GM19438 (cell line): ENCODE results near the gene CDR2.
"Not testable (repeated sequence)": the region's sequence is repeated elsewhere in the genome, so short reads cannot be mapped to it uniquely, and the experiment has no call there.

Experiments
- ATAC-seq: cut with Tn5 transposase; IDR thresholded peaks from one replicate; pipeline ENCODE4 v1.9.1; 2021; ENCODE audit warnings: low read depth; ENCODE audit not compliant: unreplicated experiment

Gene CDR2

DNA sequence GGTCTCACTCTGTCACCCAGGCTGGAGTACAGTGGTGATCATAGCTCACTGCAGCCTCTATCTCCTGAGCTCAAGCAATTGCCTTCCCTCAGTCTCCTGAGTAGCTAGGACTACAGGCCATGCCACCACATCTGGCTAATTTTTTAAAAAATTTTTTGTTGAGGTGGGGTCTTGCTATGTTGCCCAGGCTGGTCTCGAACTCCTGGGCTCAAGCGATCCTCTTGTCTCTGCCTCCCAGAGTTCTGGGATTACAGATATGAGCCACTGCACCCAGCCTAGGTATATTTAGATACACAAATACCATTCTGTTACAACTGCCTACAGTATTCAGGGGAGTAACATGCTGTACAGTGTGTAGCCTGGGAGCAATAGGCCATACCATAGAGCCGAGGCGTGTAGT is 62.9 kb downstream of the CDR2 start:
- no peak for ATAC-seq

GRCh38 chr16:22308824-22309520 is 65.4 kb downstream of the CDR2 start:
- no peak for ATAC-seq

GRCh38 chr16:22307838-22308237 is 66.6 kb downstream of the CDR2 start:
- no peak for ATAC-seq

DNA sequence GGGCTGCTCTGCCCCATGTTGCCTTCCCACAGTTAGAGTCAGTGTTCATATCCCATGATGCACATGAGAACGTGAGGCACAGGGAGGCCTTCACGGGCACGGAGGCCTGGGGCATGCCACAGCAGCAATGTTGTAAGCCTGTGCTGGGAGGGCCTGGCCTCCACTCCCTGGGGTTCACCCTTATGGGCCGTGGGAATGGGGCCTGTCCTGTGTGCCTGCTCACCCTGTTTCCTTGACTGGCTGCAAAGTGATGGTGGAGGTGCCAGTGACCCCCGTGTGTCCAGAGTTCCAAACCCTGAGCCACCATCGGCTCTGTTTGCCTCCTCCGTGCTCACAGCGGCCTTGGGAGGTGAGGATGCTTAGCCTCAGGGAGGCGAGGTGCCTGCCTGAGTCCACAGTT is 67.6 kb downstream of the CDR2 start:
- ATAC-seq: no peak

GRCh38 chr16:22304411-22304810 is 70.0 kb downstream of the CDR2 start:
- no peak for ATAC-seq

DNA sequence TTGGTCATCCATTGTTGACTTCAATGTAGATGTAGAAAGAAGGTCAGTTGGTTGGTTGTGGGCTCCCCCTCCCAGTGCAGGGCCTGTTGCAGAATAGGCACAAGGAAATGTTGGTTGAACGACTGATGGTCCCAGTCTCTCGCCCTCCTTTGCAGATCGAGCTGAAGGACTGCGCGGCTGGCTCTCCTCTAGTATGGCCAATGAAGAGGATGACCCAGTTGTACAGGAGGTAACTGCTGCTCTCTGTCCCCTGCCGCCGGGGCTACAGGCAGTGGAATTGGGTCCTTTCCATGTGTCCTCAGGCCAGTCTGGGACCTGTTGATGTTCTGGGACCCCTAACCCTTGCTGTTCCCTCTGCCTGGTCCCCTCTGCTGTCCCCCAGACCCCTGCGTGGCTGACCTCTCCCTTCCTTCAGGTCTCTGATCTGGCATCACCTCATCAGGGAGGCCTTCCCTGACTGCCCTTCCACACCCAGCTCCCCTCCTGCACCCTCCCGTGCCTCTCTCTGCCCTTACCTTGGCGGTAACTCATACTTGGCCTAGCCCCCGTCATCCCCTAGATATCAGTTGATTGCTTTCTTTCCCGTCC is 71.5 kb downstream of the CDR2 start:
- no peak for ATAC-seq

DNA sequence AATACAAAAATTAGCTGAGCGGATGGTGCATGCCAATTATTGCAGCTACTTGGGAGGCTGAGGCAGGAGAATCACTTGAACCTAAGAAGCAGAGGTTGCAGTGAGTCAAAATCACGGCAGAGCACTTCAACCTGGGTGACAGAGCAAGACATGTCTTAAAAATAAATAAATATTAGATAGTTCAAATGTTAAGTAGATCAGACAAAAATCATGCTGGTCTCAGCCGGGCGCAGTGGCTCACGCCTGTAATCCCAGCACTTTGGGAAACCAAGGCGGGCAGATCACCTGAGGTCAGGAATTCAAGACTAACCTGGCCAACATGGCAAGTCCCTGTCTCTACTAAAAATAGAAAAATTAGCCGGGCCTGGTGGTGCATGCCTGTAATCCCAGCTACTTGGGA is 73.0 kb downstream of the CDR2 start:
- not testable (repeated sequence) for ATAC-seq

DNA sequence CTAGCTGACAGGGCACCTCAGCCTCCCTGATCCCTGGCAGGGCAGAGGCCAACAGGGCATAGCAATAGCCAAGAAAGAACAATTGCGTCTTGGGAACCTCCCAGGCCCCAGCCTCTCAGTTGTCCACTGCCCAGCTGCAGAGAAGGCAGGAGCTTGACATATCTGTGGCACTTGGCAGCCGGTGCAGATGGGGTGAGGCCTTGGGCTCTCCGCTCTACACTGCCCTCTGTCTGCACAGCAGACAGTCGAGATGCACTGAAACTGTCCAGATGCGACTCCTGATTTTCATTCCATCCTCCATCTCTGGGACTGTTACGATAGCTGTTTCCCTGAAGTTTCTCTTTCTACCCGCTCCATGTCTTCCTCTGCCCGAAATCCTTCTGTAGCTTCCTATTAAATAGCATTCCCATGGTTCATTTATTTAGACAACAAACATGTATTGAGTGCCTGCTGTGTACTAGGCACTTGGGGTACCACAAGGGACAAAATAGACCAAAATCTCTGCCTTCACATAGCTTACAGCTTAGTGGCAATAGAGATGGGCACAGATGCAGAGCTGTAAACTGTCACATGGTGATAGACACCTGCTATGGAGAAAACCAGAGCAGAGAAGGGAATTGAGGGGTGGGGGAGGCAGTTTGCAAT is 73.9 kb downstream of the CDR2 start:
- ATAC-seq: no peak

DNA sequence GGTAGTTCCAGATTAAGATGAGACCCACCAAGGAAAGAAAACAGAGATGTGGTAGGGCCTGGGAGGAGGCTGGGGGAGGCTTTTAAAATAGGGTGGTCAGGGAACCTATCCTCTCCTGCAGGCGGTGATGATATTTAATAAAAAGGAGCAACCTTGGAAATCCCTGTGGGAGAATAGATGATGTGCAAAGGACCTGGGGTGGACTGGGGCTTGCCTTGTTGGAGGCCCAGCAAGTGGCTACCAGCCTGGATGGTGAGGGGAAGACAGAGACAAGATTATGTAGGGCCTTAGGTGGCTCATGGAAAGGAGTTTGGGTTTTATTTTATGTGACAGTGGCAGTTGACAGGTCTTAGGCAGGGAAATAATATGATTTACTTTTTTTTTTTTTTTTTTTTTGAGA is 75.4 kb downstream of the CDR2 start:
- no peak for ATAC-seq

DNA sequence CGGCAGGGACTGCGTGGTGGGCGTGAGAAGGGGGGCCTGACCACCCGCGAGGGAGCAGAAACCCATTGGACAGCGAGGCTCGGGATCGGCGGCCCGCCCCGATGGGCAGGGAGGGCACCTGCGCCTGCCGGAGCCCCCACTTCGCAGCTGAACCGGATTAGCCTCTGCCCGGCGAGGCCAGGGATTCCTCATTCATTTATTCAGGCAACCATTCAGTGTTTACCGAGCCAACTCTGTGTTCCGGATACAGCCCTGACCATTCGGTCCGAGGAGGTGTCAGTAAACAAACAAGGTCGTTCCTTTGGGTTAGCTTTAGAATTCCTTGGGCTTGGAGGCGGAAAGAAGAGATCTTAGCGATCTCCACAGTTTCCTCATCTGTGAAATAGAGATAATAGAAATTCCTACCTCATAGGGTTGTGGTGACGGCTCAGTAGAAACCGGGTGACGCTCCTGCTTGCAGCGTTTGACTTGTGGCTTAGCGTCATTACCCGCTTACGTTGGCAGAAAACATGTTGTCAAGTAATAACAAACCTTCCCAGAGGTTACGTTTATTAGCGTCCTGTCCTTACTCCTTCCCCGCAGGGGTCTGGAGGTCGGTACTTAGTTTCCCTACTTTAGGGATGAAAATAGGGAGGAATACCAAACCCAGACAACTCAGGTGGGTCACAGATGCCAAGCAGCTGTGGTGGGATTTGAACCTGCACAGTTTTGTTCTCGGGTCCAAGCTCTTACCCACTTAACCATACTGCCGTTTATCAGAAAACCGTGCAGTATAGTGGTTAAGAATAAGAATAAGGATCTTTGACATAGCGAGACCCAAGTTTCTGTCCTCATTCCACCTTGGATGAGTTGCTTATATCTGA is 76.3 kb downstream of the CDR2 start:
- no peak for ATAC-seq

- peak; percentile 81 for ATAC-seq
Observed at GRCh38 chr16:22297114-22297870, 77.1 kb downstream of the CDR2 start, which contains the start of gene POLR3E. Gene POLR3E, plus strand, starts transcription at chr16:22297409. Its CDS starts 5,560 bp downstream, at chr16:22302969.

GRCh38 chr16:22296225-22297113 is 78.0 kb downstream of the CDR2 start:
- ATAC-seq: no peak
